ENCODE data around the gene TTI1. TPM values are rescaled to one million over a fixed set of nuclear protein-coding genes. Genes with fewer than 3 reads are reported as not detected.

The TTI1 gene
- polyA plus RNA-seq, 1 donor from 2014 or later, result 20.0 TPM

- no peaks in the 10 kb centered on the region for H4K20me1 ChIP-seq (ENCODE audit: insufficient read depth)
- no peaks in the 10 kb centered on the region for H3K9me2 ChIP-seq (ENCODE audit: insufficient read depth, low read length)
- no peaks in the 10 kb centered on the region for H3K27me3 ChIP-seq (ENCODE audit: insufficient read depth, low read depth, low read length)
- no peaks in the 10 kb centered on the region for H3F3A ChIP-seq (ENCODE audit: insufficient read depth, low read length, poor library complexity, severe bottlenecking)
- no peak overlapping the region for H2AFZ ChIP-seq (ENCODE audit: low read depth, low read length)
- H3K9ac ChIP-seq (ENCODE audit: low read length), result peak overlapping the region; percentile 13
- H3K79me2 ChIP-seq (replicated peaks; ENCODE audit: insufficient read depth, low read length), result no peaks in the 10 kb centered on the region
- no peak overlapping the region for H3K4me2 ChIP-seq (ENCODE audit: low read length)
- no peaks in the 10 kb centered on the region for H3K36me3 ChIP-seq (ENCODE audit: insufficient read depth, low read length)
- TF ChIP-seq EP300 (conservative IDR thresholded peaks at IDR 0.05; ENCODE audit: poor library complexity, severe bottlenecking) (peak; percentile 45), EZH2 (IDR thresholded peaks at IDR 0.05; ENCODE audit: borderline replicate concordance, insufficient read depth, low read length, poor library complexity, severe bottlenecking) (no peak)
- peak overlapping the region; percentile 48 for H3K27ac ChIP-seq (ENCODE audit: low read length)
- no peaks in the 10 kb centered on the region for H3K9me3 ChIP-seq (ENCODE audit: low read length)
- H3K4me3 ChIP-seq (ENCODE audit: low read length), result no peak overlapping the region
Measured at GRCh38 chr20:37990571-37991151, 42.6 kb downstream of the TTI1 start.

- Histone ChIP-seq H3K79me2 (replicated peaks; ENCODE audit: insufficient read depth, low read length) (no peaks in the 10 kb centered on the region), H2AFZ (ENCODE audit: low read depth, low read length) (no peak overlapping the region), H4K20me1 (ENCODE audit: insufficient read depth) (no peaks in the 10 kb centered on the region), H3K27ac (ENCODE audit: low read length) (peak overlapping the region; percentile 48), H3K9ac (ENCODE audit: low read length) (no peak overlapping the region), H3K9me3 (ENCODE audit: low read length) (no peaks in the 10 kb centered on the region), H3K4me2 (ENCODE audit: low read length) (no peak overlapping the region), H3F3A (ENCODE audit: insufficient read depth, low read length, poor library complexity, severe bottlenecking) (no peaks in the 10 kb centered on the region), H3K27me3 (ENCODE audit: insufficient read depth, low read depth, low read length) (no peaks in the 10 kb centered on the region), H3K4me3 (ENCODE audit: low read length) (no peak overlapping the region), H3K36me3 (ENCODE audit: insufficient read depth, low read length) (no peaks in the 10 kb centered on the region), H3K9me2 (ENCODE audit: insufficient read depth, low read length) (no peaks in the 10 kb centered on the region)
- TF ChIP-seq, protein P1, sequence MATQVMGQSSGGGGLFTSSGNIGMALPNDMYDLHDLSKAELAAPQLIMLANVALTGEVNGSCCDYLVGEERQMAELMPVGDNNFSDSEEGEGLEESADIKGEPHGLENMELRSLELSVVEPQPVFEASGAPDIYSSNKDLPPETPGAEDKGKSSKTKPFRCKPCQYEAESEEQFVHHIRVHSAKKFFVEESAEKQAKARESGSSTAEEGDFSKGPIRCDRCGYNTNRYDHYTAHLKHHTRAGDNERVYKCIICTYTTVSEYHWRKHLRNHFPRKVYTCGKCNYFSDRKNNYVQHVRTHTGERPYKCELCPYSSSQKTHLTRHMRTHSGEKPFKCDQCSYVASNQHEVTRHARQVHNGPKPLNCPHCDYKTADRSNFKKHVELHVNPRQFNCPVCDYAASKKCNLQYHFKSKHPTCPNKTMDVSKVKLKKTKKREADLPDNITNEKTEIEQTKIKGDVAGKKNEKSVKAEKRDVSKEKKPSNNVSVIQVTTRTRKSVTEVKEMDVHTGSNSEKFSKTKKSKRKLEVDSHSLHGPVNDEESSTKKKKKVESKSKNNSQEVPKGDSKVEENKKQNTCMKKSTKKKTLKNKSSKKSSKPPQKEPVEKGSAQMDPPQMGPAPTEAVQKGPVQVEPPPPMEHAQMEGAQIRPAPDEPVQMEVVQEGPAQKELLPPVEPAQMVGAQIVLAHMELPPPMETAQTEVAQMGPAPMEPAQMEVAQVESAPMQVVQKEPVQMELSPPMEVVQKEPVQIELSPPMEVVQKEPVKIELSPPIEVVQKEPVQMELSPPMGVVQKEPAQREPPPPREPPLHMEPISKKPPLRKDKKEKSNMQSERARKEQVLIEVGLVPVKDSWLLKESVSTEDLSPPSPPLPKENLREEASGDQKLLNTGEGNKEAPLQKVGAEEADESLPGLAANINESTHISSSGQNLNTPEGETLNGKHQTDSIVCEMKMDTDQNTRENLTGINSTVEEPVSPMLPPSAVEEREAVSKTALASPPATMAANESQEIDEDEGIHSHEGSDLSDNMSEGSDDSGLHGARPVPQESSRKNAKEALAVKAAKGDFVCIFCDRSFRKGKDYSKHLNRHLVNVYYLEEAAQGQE (IDR thresholded peaks at IDR 0.05; ENCODE audit: borderline replicate concordance), result no peak
- TF ChIP-seq EP300 (conservative IDR thresholded peaks at IDR 0.05; ENCODE audit: poor library complexity, severe bottlenecking), result no peak
- TF ChIP-seq RAD21 (conservative IDR thresholded peaks at IDR 0.05), result no peak
- TF ChIP-seq, protein P2, sequence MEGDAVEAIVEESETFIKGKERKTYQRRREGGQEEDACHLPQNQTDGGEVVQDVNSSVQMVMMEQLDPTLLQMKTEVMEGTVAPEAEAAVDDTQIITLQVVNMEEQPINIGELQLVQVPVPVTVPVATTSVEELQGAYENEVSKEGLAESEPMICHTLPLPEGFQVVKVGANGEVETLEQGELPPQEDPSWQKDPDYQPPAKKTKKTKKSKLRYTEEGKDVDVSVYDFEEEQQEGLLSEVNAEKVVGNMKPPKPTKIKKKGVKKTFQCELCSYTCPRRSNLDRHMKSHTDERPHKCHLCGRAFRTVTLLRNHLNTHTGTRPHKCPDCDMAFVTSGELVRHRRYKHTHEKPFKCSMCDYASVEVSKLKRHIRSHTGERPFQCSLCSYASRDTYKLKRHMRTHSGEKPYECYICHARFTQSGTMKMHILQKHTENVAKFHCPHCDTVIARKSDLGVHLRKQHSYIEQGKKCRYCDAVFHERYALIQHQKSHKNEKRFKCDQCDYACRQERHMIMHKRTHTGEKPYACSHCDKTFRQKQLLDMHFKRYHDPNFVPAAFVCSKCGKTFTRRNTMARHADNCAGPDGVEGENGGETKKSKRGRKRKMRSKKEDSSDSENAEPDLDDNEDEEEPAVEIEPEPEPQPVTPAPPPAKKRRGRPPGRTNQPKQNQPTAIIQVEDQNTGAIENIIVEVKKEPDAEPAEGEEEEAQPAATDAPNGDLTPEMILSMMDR (IDR thresholded peaks at IDR 0.05; ENCODE audit: poor library complexity, severe bottlenecking), result no peak
- TF ChIP-seq TAF1 (IDR thresholded peaks at IDR 0.05; ENCODE audit: low read depth), result no peak
- no peak for TF ChIP-seq POLR2AphosphoS5 (IDR thresholded peaks at IDR 0.05)
- no peak for TF ChIP-seq SMC3 (conservative IDR thresholded peaks at IDR 0.05; ENCODE audit: poor library complexity)
- TF ChIP-seq MXI1 (conservative IDR thresholded peaks at IDR 0.05; ENCODE audit: poor library complexity, severe bottlenecking), result no peak
- TF ChIP-seq EZH2 (IDR thresholded peaks at IDR 0.05; ENCODE audit: borderline replicate concordance, insufficient read depth, low read length, poor library complexity, severe bottlenecking), result no peak
Measured at GRCh38 chr20:37989601-37990295, 43.5 kb downstream of the TTI1 start.

Data from neural cell (in vitro differentiated cells).